Gastrocnemius medialis (tissue), 4 donors: ENCODE measurements around the gene CCDC106. TPM values are rescaled to one million over a fixed set of nuclear protein-coding genes. Genes with fewer than 3 reads are reported as not detected.

Source experiments
- ATAC-seq, 2 donors: fragments of 150-250 bp; one replicate each; pipeline ENCODE4 v1.9.1; 2016
- DNase-seq, 2 donors: peaks; one replicate each; pipeline ENCODE4 v3.0.0-alpha.2; 2019
- H3K27ac ChIP-seq, 4 donors: fragments of 200-600 bp; sonication (generic); 1 replicate in 1 of 4; 2 replicates in 3 of 4; pipeline ENCODE4 v1.5.1; 2016 to 2018; ENCODE audit warnings: mild to moderate bottlenecking in 2 of 4, moderate library complexity in 1 of 4
- H3K27me3 ChIP-seq, 3 donors: fragments of 200-600 bp; sonication (generic) in 2 of 3; 1 replicate in 1 of 3; 2 replicates in 2 of 3; pipeline versions ENCODE4 v1.5.1 to v1.6.0; 2016 to 2019; ENCODE audit warnings: mild to moderate bottlenecking in 1 of 3, moderate library complexity in 1 of 3
- H3K36me3 ChIP-seq, 2 donors: fragments of 200-600 bp; sonication (generic) in 1 of 2; one replicate each; pipeline ENCODE4 v1.5.1; 2017 to 2018
- H3K4me1 ChIP-seq, 2 donors: fragments of 200-600 bp; sonication (generic) in 1 of 2; one replicate each; pipeline ENCODE4 v1.5.1; 2016 to 2017; ENCODE audit warnings: mild to moderate bottlenecking in 2 of 2
- H3K4me3 ChIP-seq, 4 donors: fragments of 200-600 bp; sonication (generic) in 3 of 4; 1 replicate in 1 of 4; 2 replicates in 3 of 4; pipeline ENCODE4 v1.5.1; 2016 to 2019; ENCODE audit warnings: mild to moderate bottlenecking in 2 of 4
- H3K9me3 ChIP-seq, 3 donors: fragments of 200-600 bp; sonication (generic) in 2 of 3; 1 replicate in 1 of 3; 2 replicates in 2 of 3; pipeline ENCODE4 v1.5.1; 2016 to 2019
- POLR2A ChIP-seq, 2 donors: fragments of 450-650 bp; IDR thresholded peaks; one replicate each; pipeline ENCODE4 v1.6.1; 2017; ENCODE audit warnings: antibody characterized with exemption in 2 of 2, mild to moderate bottlenecking in 2 of 2, moderate library complexity in 2 of 2
- in situ Hi-C, 4 donors: fragments of 200-750 bp; cut with MboI; loops; one replicate each; pipeline versions ENCODE4 v1.15.0 to v1.8.0; 2017; ENCODE audit warnings: low sequenced_read_pairs in 4 of 4
- intact Hi-C: fragments of 100-400 bp; cut with DNase I; formaldehyde crosslinking; loops from one replicate; pipeline ENCODE4 v1.15.1; 2023; ENCODE audit warnings: low total_unique reads
- total RNA-seq, 4 donors: library from RNA; depleted of rRNA; stranded (reverse); fragments of >200 nt; gene quantifications; one replicate each; pipeline versions ENCODE4 v1.1.0 to v1.2.3, GENCODE V29; 2016
- TF ChIP-seq, protein P1 (sequence below), 5 experiments: fragments of 450-650 bp in 3 of 5; fragments of 200-600 bp in 2 of 5; sonication (generic) in 2 of 5; IDR thresholded peaks in 4 of 5; conservative IDR thresholded peaks in 1 of 5; 1 replicate in 4 of 5; 2 replicates in 1 of 5; pipeline ENCODE4 v1.5.1; 2016 to 2019; ENCODE audit warnings: antibody characterized with exemption in 5 of 5, mild to moderate bottlenecking in 3 of 5, moderate library complexity in 3 of 5

The CCDC106 gene
- total RNA-seq, 4 donors from 2014 or later = 6.3 to 21.2 (median 12.6) TPM

DNA sequence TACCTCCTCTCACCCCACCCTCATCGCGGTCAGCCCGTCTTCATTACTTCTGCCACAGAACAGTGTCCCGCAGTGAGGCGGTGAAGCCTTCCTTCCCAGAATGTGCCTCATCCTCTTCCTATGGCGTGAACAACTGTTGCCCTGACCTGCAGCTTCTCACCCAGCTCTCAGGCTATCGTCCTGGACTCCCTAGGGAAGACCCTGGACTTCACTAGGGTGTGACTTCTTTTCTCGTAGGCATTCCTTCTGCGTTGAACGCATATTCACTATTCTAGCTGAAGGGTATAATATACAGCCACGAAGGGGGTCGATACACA lies 41.6 kb upstream of the CCDC106 start:
- H3K27me3 ChIP-seq = no peaks in the 10 kb centered on the region
- no peaks in the 10 kb centered on the region for H3K9me3 ChIP-seq
- H3K27ac ChIP-seq = peak overlapping the region; percentile 91 to 99 (median 94)
- ATAC-seq (no peak), DNase-seq (no peak)
- H3K4me3 ChIP-seq = peak overlapping the region; percentile 68 to 97 (median 80)
- in situ Hi-C loops = no loop called here
- intact Hi-C loops = loop anchor here (10.0 kb wide), 1 partner anchor 1402 kb away; the partner anchor contains the start of gene RPS9
- TF ChIP-seq POLR2A (IDR thresholded peaks at IDR 0.05) = no peak
- TF ChIP-seq, protein P1, sequence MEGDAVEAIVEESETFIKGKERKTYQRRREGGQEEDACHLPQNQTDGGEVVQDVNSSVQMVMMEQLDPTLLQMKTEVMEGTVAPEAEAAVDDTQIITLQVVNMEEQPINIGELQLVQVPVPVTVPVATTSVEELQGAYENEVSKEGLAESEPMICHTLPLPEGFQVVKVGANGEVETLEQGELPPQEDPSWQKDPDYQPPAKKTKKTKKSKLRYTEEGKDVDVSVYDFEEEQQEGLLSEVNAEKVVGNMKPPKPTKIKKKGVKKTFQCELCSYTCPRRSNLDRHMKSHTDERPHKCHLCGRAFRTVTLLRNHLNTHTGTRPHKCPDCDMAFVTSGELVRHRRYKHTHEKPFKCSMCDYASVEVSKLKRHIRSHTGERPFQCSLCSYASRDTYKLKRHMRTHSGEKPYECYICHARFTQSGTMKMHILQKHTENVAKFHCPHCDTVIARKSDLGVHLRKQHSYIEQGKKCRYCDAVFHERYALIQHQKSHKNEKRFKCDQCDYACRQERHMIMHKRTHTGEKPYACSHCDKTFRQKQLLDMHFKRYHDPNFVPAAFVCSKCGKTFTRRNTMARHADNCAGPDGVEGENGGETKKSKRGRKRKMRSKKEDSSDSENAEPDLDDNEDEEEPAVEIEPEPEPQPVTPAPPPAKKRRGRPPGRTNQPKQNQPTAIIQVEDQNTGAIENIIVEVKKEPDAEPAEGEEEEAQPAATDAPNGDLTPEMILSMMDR (IDR thresholded peaks at IDR 0.05 in 4 of 5, conservative IDR thresholded peaks at IDR 0.05 in 1 of 5) = peak in 1 of 5 experiments; percentile 14
- peaks cover 34 to 42% of the 10 kb centered on the region in 2 donors for H3K4me1 ChIP-seq
- H3K36me3 ChIP-seq = peaks cover 0 to 8% of the 10 kb centered on the region in 2 donors

DNA sequence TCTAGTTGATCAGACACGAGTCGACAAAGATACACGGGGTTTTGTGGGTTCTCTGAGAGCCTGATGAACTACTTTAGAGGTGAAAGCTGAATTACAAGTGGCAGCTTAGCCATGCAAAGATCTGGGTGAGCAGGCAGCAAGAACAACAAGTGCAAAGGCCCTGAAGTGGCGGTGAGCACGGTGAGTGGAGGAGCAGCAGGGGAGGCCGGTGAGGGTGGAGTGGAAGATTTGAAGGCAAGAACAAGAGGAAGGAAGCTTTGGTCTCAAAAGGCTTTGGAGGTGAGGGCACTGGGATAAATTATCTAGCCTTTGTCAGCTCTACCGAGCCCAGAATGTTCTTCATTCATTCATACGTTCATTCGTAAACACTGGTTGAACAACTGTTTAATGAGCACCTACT lies 41.2 kb upstream of the CCDC106 start:
- ATAC-seq = no peak
- H3K27ac ChIP-seq = peak overlapping the region; percentile 91 to 99 (median 94)
- intact Hi-C loops (loop anchor here (10.0 kb wide), 1 partner anchor 1402 kb away; the partner anchor contains the start of gene RPS9), in situ Hi-C loops (no loop called here)
- peak overlapping the region; percentile 68 to 97 (median 80) for H3K4me3 ChIP-seq
- TF ChIP-seq, protein P1 (IDR thresholded peaks at IDR 0.05 in 4 of 5, conservative IDR thresholded peaks at IDR 0.05 in 1 of 5) = no peak
- TF ChIP-seq POLR2A (IDR thresholded peaks at IDR 0.05) = no peak
- H3K9me3 ChIP-seq = no peaks in the 10 kb centered on the region
- H3K36me3 ChIP-seq = peaks cover 0 to 8% of the 10 kb centered on the region in 2 donors
- H3K27me3 ChIP-seq = no peaks in the 10 kb centered on the region
- H3K4me1 ChIP-seq = peaks cover 38 to 45% of the 10 kb centered on the region in 2 donors
- DNase-seq = no peak

DNA sequence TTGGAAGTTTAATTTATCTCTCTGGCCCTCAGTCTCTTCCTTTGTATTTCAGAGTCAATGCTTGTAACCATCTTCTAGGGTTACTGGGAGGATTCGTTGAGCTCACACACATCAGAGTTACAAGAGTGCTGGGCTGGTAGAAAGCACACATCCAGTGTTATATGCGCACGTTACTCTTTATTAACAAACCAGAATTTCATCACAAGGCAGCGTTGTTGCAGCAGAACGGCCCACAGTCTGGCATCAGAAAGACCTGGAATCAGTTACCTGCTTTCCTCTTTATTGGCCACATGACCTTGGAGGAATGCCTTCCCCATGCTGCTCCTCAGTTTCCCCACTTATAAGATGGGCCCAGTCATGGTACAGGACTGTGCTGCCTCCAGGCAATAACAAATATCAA lies 38.7 kb upstream of the CCDC106 start:
- Histone ChIP-seq H3K4me1 (peaks cover 46 to 51% of the 10 kb centered on the region in 2 donors), H3K4me3 (no peak overlapping the region), H3K9me3 (no peaks in the 10 kb centered on the region), H3K27me3 (no peaks in the 10 kb centered on the region), H3K36me3 (peaks cover 0 to 8% of the 10 kb centered on the region in 2 donors), H3K27ac (peak overlapping the region; percentile 86 to 99 (median 92))
- in situ Hi-C loops (no loop called here), intact Hi-C loops (loop anchor here (10.0 kb wide), 1 partner anchor 1405 kb away; the partner anchor contains the start of gene RPS9)
- ATAC-seq = no peak
- no peak for TF ChIP-seq POLR2A (IDR thresholded peaks at IDR 0.05)
- TF ChIP-seq, protein P1 (IDR thresholded peaks at IDR 0.05 in 4 of 5, conservative IDR thresholded peaks at IDR 0.05 in 1 of 5) = no peak
- no peak for DNase-seq

DNA sequence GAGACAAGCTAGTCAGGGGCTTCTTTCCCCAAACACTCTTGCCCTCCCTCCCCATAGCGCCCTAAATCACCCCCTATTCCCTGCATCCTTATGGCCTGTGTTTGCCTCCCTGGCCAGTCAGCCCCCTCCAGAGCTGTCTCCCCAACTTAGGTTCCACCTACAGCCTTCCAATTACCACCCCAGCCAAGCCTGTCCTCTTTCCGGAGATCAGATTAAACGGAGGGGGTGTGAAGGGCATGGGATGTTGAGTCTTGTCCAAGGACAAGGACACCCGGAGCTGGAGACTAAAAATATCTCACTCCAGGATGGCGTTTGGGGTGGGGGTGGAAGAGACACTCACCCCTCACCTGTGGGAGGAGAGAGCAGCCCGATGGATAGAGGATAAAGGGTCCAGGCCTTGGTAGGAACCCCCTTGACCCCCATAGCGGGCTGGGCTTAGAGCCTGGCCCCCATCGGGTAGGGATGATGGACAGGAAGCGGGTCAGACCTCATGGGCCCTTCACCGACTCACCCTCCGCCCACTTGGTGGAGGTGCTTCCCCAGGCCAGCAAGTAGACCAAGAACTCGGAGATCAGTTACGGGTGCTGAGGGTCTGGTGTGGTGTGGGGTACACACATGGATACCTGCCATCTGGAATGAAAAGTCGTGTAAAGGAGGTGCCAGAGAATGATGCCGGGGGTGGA lies 36.6 kb upstream of the CCDC106 start:
- ATAC-seq (peak; percentile 93), DNase-seq (peak; percentile 72 to 76)
- Histone ChIP-seq H3K9me3 (no peaks in the 10 kb centered on the region), H3K27ac (peak overlapping the region; percentile 86 to 97 (median 91)), H3K4me1 (peaks cover 33 to 46% of the 10 kb centered on the region in 2 donors), H3K36me3 (peaks cover 0 to 13% of the 10 kb centered on the region in 2 donors), H3K4me3 (peak overlapping the region in 3 of 4 donors; percentile 6 to 39 (median 17)), H3K27me3 (no peaks in the 10 kb centered on the region)
- in situ Hi-C loops (no loop called here), intact Hi-C loops (no loop called here)
- TF ChIP-seq POLR2A (IDR thresholded peaks at IDR 0.05) = no peak
- TF ChIP-seq, protein P1 (IDR thresholded peaks at IDR 0.05 in 4 of 5, conservative IDR thresholded peaks at IDR 0.05 in 1 of 5) = no peak
